Measurements from ENCODE around the gene C5orf63.
A peak's percentile ranks its signal among the peaks of the same experiment; 100 is the strongest.
"Not testable (repeated sequence)": the region's sequence is repeated elsewhere in the genome, so short reads cannot be mapped to it uniquely, and the experiment has no call there.

Gene C5orf63

GRCh38 chr5:127010362-127010761, 62.9 kb downstream of the C5orf63 start:
- DNase-seq: no peak

GRCh38 chr5:127009784-127010183, 63.5 kb downstream of the C5orf63 start:
- DNase-seq: no peak

- no peak for DNase-seq
Measured at GRCh38 chr5:127008300-127008975, 64.9 kb downstream of the C5orf63 start.

GRCh38 chr5:127007522-127007921, 65.8 kb downstream of the C5orf63 start:
- DNase-seq: no peak

GRCh38 chr5:127006744-127007143, 66.6 kb downstream of the C5orf63 start:
- DNase-seq: no peak

- not testable (repeated sequence) for DNase-seq
Measured at GRCh38 chr5:127005282-127005681, 68.0 kb downstream of the C5orf63 start.

GRCh38 chr5:127004721-127005120, 68.6 kb downstream of the C5orf63 start:
- DNase-seq: peak in 1 of 56 donors; percentile 6

GRCh38 chr5:127003798-127004495, 69.4 kb downstream of the C5orf63 start:
- DNase-seq: no peak

- no peak for DNase-seq
Measured at GRCh38 chr5:127002390-127002789, 70.9 kb downstream of the C5orf63 start.

- DNase-seq: no peak
Measured at GRCh38 chr5:127001621-127002296, 71.5 kb downstream of the C5orf63 start.
